Measurements from ENCODE around the gene IRF4.

Gene IRF4

GRCh38 chr6:411402-412145 is 20.0 kb downstream of the IRF4 start:
- Histone ChIP-seq H3K27me3 (ENCODE audit: control insufficient read depth in 3 of 3, insufficient read depth in 3 of 3, low read depth in 1 of 3, low read length in 3 of 3) (peaks cover 0 to 11% (median 0%) of the 10 kb centered on the region in 3 experiments), H3K14ac (ENCODE audit: low read length) (no peak overlapping the region), H3K9ac (ENCODE audit: low read depth, low read length, poor library complexity) (no peak overlapping the region), H3K4me3 (ENCODE audit: low read length in 2 of 2) (no peak overlapping the region), H3K9me3 (replicated peaks in 1 of 2; ENCODE audit: control insufficient read depth in 2 of 2, insufficient read depth in 1 of 2, low read depth in 1 of 2, low read length in 2 of 2) (no peaks in the 10 kb centered on the region), H2BK12ac (ENCODE audit: low read length) (no peak overlapping the region), H3K23ac (ENCODE audit: low read depth, low read length, poor library complexity) (no peak overlapping the region), H4K8ac (ENCODE audit: low read depth, low read length) (no peak overlapping the region), H3K4ac (ENCODE audit: low read length) (no peak overlapping the region), H3K36me3 (replicated peaks in 1 of 2; ENCODE audit: control insufficient read depth in 2 of 2, insufficient read depth in 2 of 2, low read length in 2 of 2) (no peaks in the 10 kb centered on the region), H3K79me1 (ENCODE audit: low read depth, low read length) (no peaks in the 10 kb centered on the region), H3K4me1 (ENCODE audit: control insufficient read depth in 2 of 2, insufficient read depth in 1 of 2, low read depth in 1 of 2, low read length in 2 of 2) (no peaks in the 10 kb centered on the region), H2AFZ (ENCODE audit: low read length) (no peak overlapping the region), H3K27ac (replicated peaks; ENCODE audit: low read length) (no peak overlapping the region), H4K91ac (ENCODE audit: low read depth, low read length, poor library complexity) (no peak overlapping the region), H2AK5ac (ENCODE audit: low read depth, low read length) (no peak overlapping the region), H2BK5ac (ENCODE audit: low read length) (no peak overlapping the region), H2BK120ac (ENCODE audit: low read depth, low read length) (no peak overlapping the region), H3K18ac (ENCODE audit: low read length) (no peak overlapping the region), H3K4me2 (ENCODE audit: insufficient read depth, low read length, poor library complexity, severe bottlenecking) (no peak overlapping the region), H2BK15ac (ENCODE audit: low read length) (no peak overlapping the region)
- no peak for DNase-seq (ENCODE audit: low spot score)
- WGBS, 2 donors (ENCODE audit: extremely low coverage in 2 of 2, insufficient read length in 2 of 2, insufficient replicate concordance in 1 of 2), result no CpG with 5 or more reads among the region's 10 CpGs

GRCh38 chr6:412146-412886 is 20.8 kb downstream of the IRF4 start:
- Histone ChIP-seq H3K18ac (ENCODE audit: low read length) (no peak overlapping the region), H4K91ac (ENCODE audit: low read depth, low read length, poor library complexity) (no peak overlapping the region), H3K4me3 (ENCODE audit: low read length in 2 of 2) (no peak overlapping the region), H2AFZ (ENCODE audit: low read length) (no peak overlapping the region), H2BK12ac (ENCODE audit: low read length) (no peak overlapping the region), H3K4me1 (ENCODE audit: control insufficient read depth in 2 of 2, insufficient read depth in 1 of 2, low read depth in 1 of 2, low read length in 2 of 2) (no peaks in the 10 kb centered on the region), H2BK5ac (ENCODE audit: low read length) (no peak overlapping the region), H3K4me2 (ENCODE audit: insufficient read depth, low read length, poor library complexity, severe bottlenecking) (no peak overlapping the region), H3K9ac (ENCODE audit: low read depth, low read length, poor library complexity) (no peak overlapping the region), H3K79me1 (ENCODE audit: low read depth, low read length) (no peaks in the 10 kb centered on the region), H3K36me3 (replicated peaks in 1 of 2; ENCODE audit: control insufficient read depth in 2 of 2, insufficient read depth in 2 of 2, low read length in 2 of 2) (no peaks in the 10 kb centered on the region), H3K9me3 (replicated peaks in 1 of 2; ENCODE audit: control insufficient read depth in 2 of 2, insufficient read depth in 1 of 2, low read depth in 1 of 2, low read length in 2 of 2) (no peaks in the 10 kb centered on the region), H2AK5ac (ENCODE audit: low read depth, low read length) (no peak overlapping the region), H3K27me3 (ENCODE audit: control insufficient read depth in 3 of 3, insufficient read depth in 3 of 3, low read depth in 1 of 3, low read length in 3 of 3) (peaks cover 0 to 11% (median 0%) of the 10 kb centered on the region in 3 experiments), H4K8ac (ENCODE audit: low read depth, low read length) (no peak overlapping the region), H3K4ac (ENCODE audit: low read length) (no peak overlapping the region), H3K23ac (ENCODE audit: low read depth, low read length, poor library complexity) (no peak overlapping the region), H2BK120ac (ENCODE audit: low read depth, low read length) (no peak overlapping the region), H3K14ac (ENCODE audit: low read length) (no peak overlapping the region), H3K27ac (replicated peaks; ENCODE audit: low read length) (no peak overlapping the region), H2BK15ac (ENCODE audit: low read length) (no peak overlapping the region)
- no CpG with 5 or more reads among the region's 3 CpGs for WGBS, 2 donors (ENCODE audit: extremely low coverage in 2 of 2, insufficient read length in 2 of 2, insufficient replicate concordance in 1 of 2)
- DNase-seq (ENCODE audit: low spot score), result no peak

- Histone ChIP-seq H3K4ac (ENCODE audit: low read length) (no peak overlapping the region), H2AFZ (ENCODE audit: low read length) (no peak overlapping the region), H3K4me2 (ENCODE audit: insufficient read depth, low read length, poor library complexity, severe bottlenecking) (no peak overlapping the region), H2BK5ac (ENCODE audit: low read length) (no peak overlapping the region), H3K9ac (ENCODE audit: low read depth, low read length, poor library complexity) (no peak overlapping the region), H4K91ac (ENCODE audit: low read depth, low read length, poor library complexity) (no peak overlapping the region), H2BK15ac (ENCODE audit: low read length) (no peak overlapping the region), H4K8ac (ENCODE audit: low read depth, low read length) (no peak overlapping the region), H3K36me3 (replicated peaks in 1 of 2; ENCODE audit: control insufficient read depth in 2 of 2, insufficient read depth in 2 of 2, low read length in 2 of 2) (no peaks in the 10 kb centered on the region), H3K14ac (ENCODE audit: low read length) (no peak overlapping the region), H3K4me3 (ENCODE audit: low read length in 2 of 2) (no peak overlapping the region), H2AK5ac (ENCODE audit: low read depth, low read length) (no peak overlapping the region), H3K4me1 (ENCODE audit: control insufficient read depth in 2 of 2, insufficient read depth in 1 of 2, low read depth in 1 of 2, low read length in 2 of 2) (no peaks in the 10 kb centered on the region), H3K23ac (ENCODE audit: low read depth, low read length, poor library complexity) (no peak overlapping the region), H3K27ac (replicated peaks; ENCODE audit: low read length) (no peak overlapping the region), H3K79me1 (ENCODE audit: low read depth, low read length) (no peaks in the 10 kb centered on the region), H3K18ac (ENCODE audit: low read length) (no peak overlapping the region), H2BK12ac (ENCODE audit: low read length) (no peak overlapping the region), H2BK120ac (ENCODE audit: low read depth, low read length) (no peak overlapping the region), H3K9me3 (replicated peaks in 1 of 2; ENCODE audit: control insufficient read depth in 2 of 2, insufficient read depth in 1 of 2, low read depth in 1 of 2, low read length in 2 of 2) (no peaks in the 10 kb centered on the region), H3K27me3 (ENCODE audit: control insufficient read depth in 3 of 3, insufficient read depth in 3 of 3, low read depth in 1 of 3, low read length in 3 of 3) (peaks cover 0 to 11% (median 0%) of the 10 kb centered on the region in 3 experiments)
- no peak for DNase-seq (ENCODE audit: low spot score)
Observed at GRCh38 chr6:414447-414846, 22.9 kb downstream of the IRF4 start.

- H2BK15ac ChIP-seq (ENCODE audit: low read length), result no peak overlapping the region
- no CpG with 5 or more reads among the region's 3 CpGs for WGBS, 2 donors (ENCODE audit: extremely low coverage in 2 of 2, insufficient read length in 2 of 2, insufficient replicate concordance in 1 of 2)
Observed at GRCh38 chr6:415087-415486, 23.5 kb downstream of the IRF4 start.

More at GRCh38 chr6:415087-415486, 23.5 kb downstream of the IRF4 start:
- no peak overlapping the region for H3K27ac ChIP-seq (replicated peaks; ENCODE audit: low read length)
- H2BK12ac ChIP-seq (ENCODE audit: low read length), result no peak overlapping the region
- no peak overlapping the region for H2BK5ac ChIP-seq (ENCODE audit: low read length)
- H3K23ac ChIP-seq (ENCODE audit: low read depth, low read length, poor library complexity), result no peak overlapping the region
- no peaks in the 10 kb centered on the region for H3K36me3 ChIP-seq (replicated peaks in 1 of 2; ENCODE audit: control insufficient read depth in 2 of 2, insufficient read depth in 2 of 2, low read length in 2 of 2)
- no peak overlapping the region for H3K4ac ChIP-seq (ENCODE audit: low read length)
- H3K14ac ChIP-seq (ENCODE audit: low read length), result no peak overlapping the region
- H3K4me3 ChIP-seq (ENCODE audit: low read length in 2 of 2), result no peak overlapping the region
- H3K4me1 ChIP-seq (ENCODE audit: control insufficient read depth in 2 of 2, insufficient read depth in 1 of 2, low read depth in 1 of 2, low read length in 2 of 2), result no peaks in the 10 kb centered on the region
- H3K79me1 ChIP-seq (ENCODE audit: low read depth, low read length), result no peaks in the 10 kb centered on the region
- H2AFZ ChIP-seq (ENCODE audit: low read length), result no peak overlapping the region
- H3K4me2 ChIP-seq (ENCODE audit: insufficient read depth, low read length, poor library complexity, severe bottlenecking), result no peak overlapping the region
- no peak overlapping the region for H4K8ac ChIP-seq (ENCODE audit: low read depth, low read length)
- H3K18ac ChIP-seq (ENCODE audit: low read length), result no peak overlapping the region
- no peak overlapping the region for H4K91ac ChIP-seq (ENCODE audit: low read depth, low read length, poor library complexity)
- peaks cover 0 to 11% (median 0%) of the 10 kb centered on the region in 3 experiments for H3K27me3 ChIP-seq (ENCODE audit: control insufficient read depth in 3 of 3, insufficient read depth in 3 of 3, low read depth in 1 of 3, low read length in 3 of 3)
- H2AK5ac ChIP-seq (ENCODE audit: low read depth, low read length), result no peak overlapping the region
- no peak overlapping the region for H2BK120ac ChIP-seq (ENCODE audit: low read depth, low read length)
- no peak for DNase-seq (ENCODE audit: low spot score)
- H3K9ac ChIP-seq (ENCODE audit: low read depth, low read length, poor library complexity), result no peak overlapping the region
- H3K9me3 ChIP-seq (replicated peaks in 1 of 2; ENCODE audit: control insufficient read depth in 2 of 2, insufficient read depth in 1 of 2, low read depth in 1 of 2, low read length in 2 of 2), result no peaks in the 10 kb centered on the region
